ENCODE results near the gene ABI2.

- no peak for TF ChIP-seq CTCF (conservative IDR thresholded peaks at IDR 0.05; ENCODE audit: low read depth, low read length)
- TF ChIP-seq POLR2A (IDR thresholded peaks at IDR 0.05; ENCODE audit: low read depth, low read length): no peak
- TF ChIP-seq MAZ (IDR thresholded peaks at IDR 0.05; ENCODE audit: borderline replicate concordance, low read depth, low read length): no peak
- TF ChIP-seq FOS (IDR thresholded peaks at IDR 0.05; ENCODE audit: low read depth, low read length): no peak
- no peak for TF ChIP-seq RFX5 (IDR thresholded peaks at IDR 0.05; ENCODE audit: low read depth, low read length)
- TF ChIP-seq CEBPB (IDR thresholded peaks at IDR 0.05; ENCODE audit: low read depth, low read length): no peak
- TF ChIP-seq CHD1 (IDR thresholded peaks at IDR 0.05; ENCODE audit: low read depth, low read length): no peak
- TF ChIP-seq RCOR1 (IDR thresholded peaks at IDR 0.05; ENCODE audit: insufficient replicate concordance, low read length): no peak
Measured at GRCh38 chr2:203301667-203302066, 26.5 kb upstream of the ABI2 start.
